Fibroblast of villous mesenchyme (primary cell): ENCODE data around the gene AIMP1. TPM values are rescaled to one million over a fixed set of nuclear protein-coding genes. Genes with fewer than 3 reads are reported as not detected.
A peak's percentile ranks its signal among the peaks of the same experiment; 100 is the strongest.

Experiments used
- DNase-seq: peaks from one replicate; pipeline ENCODE4 v3.0.0-alpha.2; 2010; ENCODE audit warnings: low read depth
- H3K4me3 ChIP-seq: 2 replicates; pipeline ENCODE4 v1.5.1; 2011; ENCODE audit warnings: low read depth, mild to moderate bottlenecking, low read length
- CTCF ChIP-seq: IDR thresholded peaks from 2 replicates; pipeline ENCODE4 v1.5.1; 2012; ENCODE audit warnings: low read depth, mild to moderate bottlenecking, low read length; ENCODE audit not compliant: insufficient read depth
- total RNA-seq: library from RNA; depleted of rRNA; stranded (reverse); fragments of >200 nt; gene quantifications from 2 replicates; pipeline ENCODE4 v1.2.3, GENCODE V29; 2012

Gene AIMP1
- total RNA-seq, 1 donor = 27.6 TPM

DNA sequence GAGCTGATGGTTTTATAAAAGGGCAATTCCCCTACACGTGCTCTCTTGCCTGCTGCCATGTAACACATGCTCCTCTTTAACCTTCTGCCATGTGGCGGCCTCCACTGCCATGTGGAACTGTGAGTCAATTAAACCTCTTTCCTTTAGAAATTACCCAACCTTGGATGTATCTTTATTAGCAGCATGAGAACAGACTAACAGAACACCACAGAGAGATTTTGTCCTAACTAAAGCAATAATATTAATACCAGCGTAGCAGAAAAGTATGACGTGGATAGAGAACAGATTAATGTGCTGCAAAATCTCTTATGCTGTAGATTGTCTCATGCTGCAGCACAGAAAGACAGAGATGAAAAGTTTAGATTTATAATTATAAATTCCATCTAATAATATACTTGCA is 23.1 kb downstream of the AIMP1 start:
- no peak for DNase-seq
- H3K4me3 ChIP-seq = no peak overlapping the region
- no peak for TF ChIP-seq CTCF

DNA sequence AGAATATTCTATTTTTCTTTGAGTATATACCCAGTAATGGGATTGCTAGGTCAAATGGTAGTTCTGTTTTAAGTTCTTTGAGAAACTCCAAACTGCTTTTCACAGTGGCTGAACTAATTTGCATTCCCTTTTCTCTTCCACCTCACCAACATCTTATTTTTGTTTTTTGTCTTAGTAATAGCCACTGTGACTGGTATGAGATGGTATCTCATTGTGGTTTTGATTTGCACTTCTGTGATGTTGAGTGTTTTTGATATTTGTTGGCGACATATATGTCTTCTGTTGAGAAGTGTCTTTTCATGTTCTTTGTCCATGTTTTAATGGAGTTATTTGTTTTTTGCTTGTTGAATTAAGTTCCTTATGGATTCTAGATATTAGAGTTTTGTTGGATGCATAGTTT is 24.4 kb downstream of the AIMP1 start:
- H3K4me3 ChIP-seq = no peak overlapping the region
- DNase-seq = no peak
- no peak for TF ChIP-seq CTCF

DNA sequence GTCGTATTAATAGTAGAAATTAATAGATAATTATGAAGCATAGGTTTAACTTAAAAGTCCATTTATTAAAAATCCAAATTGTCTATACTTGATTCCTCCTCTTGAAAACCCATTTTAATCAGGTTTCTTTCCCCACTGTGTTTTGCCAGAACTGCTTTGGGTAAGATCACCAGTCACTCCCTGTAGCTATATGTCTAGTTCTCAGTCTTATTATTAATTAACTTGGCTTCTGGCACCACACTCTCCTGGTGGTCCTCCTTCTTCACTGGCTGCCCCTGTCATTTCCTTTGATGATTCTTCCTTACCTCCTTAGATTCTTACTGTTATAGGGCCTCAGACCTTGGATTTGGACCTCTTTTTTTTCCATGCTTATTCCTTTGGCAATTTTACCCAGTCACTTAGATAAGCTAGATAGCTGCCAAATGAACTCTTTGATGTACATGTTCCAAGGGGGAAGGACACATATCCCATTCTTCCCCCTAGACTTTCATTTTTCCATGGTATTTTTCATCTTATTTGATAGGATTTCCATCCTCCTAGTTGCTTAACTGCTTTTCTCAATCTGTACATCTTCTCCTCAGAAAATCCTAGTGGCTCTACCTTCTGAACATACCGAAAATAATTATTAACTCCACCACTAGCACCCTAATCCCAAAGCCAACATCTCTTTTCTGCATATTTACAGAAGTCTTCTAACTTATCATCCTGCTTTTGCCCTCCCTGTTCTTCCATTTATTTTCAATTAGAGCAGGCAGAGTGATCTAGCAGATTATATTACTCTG is 27.7 kb downstream of the AIMP1 start:
- TF ChIP-seq CTCF = no peak
- no peak for DNase-seq
- no peak overlapping the region for H3K4me3 ChIP-seq

DNA sequence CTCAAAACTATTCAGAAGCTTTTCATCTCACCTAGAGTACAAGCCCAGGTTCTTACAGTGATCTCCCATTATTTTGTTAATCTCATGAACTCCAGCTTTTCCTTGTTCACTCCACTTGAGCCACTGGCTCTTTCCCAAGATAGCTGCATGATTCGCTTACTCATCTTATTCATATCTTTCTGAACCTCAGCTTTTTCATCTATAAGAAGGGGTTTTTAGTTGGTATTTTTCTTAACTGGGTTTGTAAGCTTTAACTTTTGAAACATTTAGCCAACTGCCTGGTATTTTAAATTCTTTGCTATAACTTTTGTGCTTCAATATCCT is 28.3 kb downstream of the AIMP1 start:
- peak; percentile 28 for DNase-seq
- H3K4me3 ChIP-seq = no peak overlapping the region
- TF ChIP-seq CTCF = no peak

GRCh38 chr4:106347167-106347566 is 30.8 kb downstream of the AIMP1 start:
- DNase-seq = no peak
- no peak for TF ChIP-seq CTCF
- no peak overlapping the region for H3K4me3 ChIP-seq

- DNase-seq = no peak
- no peak overlapping the region for H3K4me3 ChIP-seq
- TF ChIP-seq CTCF = no peak
These were observed 34.7 kb downstream of the AIMP1 start for GRCh38 chr4:106351016-106351415.

DNA sequence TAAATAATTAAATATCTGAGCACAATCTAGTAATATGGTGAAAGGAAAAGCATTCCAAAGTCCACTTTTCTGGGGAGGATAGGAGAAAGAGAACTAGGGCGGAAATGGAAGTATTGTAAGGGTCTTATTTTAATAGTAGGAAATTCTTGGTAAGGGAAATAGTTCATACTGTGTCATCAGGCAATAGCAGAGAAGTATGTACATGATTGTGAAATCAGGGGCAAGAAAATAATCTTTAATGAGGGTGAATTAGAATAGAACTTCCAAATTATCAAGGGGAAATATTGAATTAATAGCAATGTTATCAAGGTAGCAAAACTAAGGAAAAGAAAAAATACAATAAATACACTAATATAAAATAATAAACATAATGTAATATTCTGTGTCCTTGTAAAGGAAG is 37.4 kb downstream of the AIMP1 start:
- TF ChIP-seq CTCF = no peak
- H3K4me3 ChIP-seq = no peak overlapping the region
- DNase-seq = no peak
